Mammary epithelial cell (primary cell): ENCODE data around the gene RNPEP.

Source experiments
- CTCF ChIP-seq, 2 donors: IDR thresholded peaks in 1 of 2; conservative IDR thresholded peaks in 1 of 2; 2 replicates each; pipeline ENCODE4 v1.5.1; 2011 to 2012; ENCODE audit warnings: inconsistent platforms in 2 of 2, low read length in 2 of 2, mild to moderate bottlenecking in 2 of 2, control low read depth in 1 of 2, low read depth in 1 of 2; ENCODE audit not compliant: insufficient read depth in 1 of 2; ENCODE audit errors: extremely low read depth in 1 of 2
- EZH2 ChIP-seq: IDR thresholded peaks from 2 replicates; pipeline ENCODE4 v1.6.1; 2012; ENCODE audit warnings: low read length, inconsistent platforms, borderline replicate concordance

GRCh38 chr1:201966171-201966570 lies 16.3 kb upstream of the RNPEP start:
- TF ChIP-seq EZH2: no peak
- TF ChIP-seq CTCF (conservative IDR thresholded peaks at IDR 0.05 in 1 of 2, IDR thresholded peaks at IDR 0.05 in 1 of 2; ENCODE audit: extremely low read depth in 1 of 2, insufficient read depth in 1 of 2, low read depth in 1 of 2, low read length in 2 of 2): no peak
